A549 treated with CORT108297 at 1 μM for 4 hours (cell line): Measurements from ENCODE around the gene MYO9B. TPM values are rescaled to one million over a fixed set of nuclear protein-coding genes. Genes with fewer than 3 reads are reported as not detected.

Experiments
- total RNA-seq: library from RNA; stranded (reverse); fragments of 200-300 nt; extraction: Qiagen RNA extraction; gene quantifications from 5 replicates; pipeline ENCODE4 v1.2.3, GENCODE V29; 2022

Gene MYO9B, protein sequence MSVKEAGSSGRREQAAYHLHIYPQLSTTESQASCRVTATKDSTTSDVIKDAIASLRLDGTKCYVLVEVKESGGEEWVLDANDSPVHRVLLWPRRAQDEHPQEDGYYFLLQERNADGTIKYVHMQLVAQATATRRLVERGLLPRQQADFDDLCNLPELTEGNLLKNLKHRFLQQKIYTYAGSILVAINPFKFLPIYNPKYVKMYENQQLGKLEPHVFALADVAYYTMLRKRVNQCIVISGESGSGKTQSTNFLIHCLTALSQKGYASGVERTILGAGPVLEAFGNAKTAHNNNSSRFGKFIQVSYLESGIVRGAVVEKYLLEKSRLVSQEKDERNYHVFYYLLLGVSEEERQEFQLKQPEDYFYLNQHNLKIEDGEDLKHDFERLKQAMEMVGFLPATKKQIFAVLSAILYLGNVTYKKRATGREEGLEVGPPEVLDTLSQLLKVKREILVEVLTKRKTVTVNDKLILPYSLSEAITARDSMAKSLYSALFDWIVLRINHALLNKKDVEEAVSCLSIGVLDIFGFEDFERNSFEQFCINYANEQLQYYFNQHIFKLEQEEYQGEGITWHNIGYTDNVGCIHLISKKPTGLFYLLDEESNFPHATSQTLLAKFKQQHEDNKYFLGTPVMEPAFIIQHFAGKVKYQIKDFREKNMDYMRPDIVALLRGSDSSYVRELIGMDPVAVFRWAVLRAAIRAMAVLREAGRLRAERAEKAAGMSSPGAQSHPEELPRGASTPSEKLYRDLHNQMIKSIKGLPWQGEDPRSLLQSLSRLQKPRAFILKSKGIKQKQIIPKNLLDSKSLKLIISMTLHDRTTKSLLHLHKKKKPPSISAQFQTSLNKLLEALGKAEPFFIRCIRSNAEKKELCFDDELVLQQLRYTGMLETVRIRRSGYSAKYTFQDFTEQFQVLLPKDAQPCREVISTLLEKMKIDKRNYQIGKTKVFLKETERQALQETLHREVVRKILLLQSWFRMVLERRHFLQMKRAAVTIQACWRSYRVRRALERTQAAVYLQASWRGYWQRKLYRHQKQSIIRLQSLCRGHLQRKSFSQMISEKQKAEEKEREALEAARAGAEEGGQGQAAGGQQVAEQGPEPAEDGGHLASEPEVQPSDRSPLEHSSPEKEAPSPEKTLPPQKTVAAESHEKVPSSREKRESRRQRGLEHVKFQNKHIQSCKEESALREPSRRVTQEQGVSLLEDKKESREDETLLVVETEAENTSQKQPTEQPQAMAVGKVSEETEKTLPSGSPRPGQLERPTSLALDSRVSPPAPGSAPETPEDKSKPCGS (N-terminal part only)
- 30.1 to 37.4 TPM (median 33.9 TPM) in 5 replicates for total RNA-seq

GRCh38 chr19:17075035-17075863, at the start of gene MYO9B, which contains the start of gene HAUS8:
Gene MYO9B, plus strand, starts transcription at chr19:17075777. Its CDS starts 25,941 bp downstream, at chr19:17101718.
Gene HAUS8, minus strand, starts transcription at chr19:17075452. Its CDS starts 30 bp downstream, at chr19:17075422.

DNA sequence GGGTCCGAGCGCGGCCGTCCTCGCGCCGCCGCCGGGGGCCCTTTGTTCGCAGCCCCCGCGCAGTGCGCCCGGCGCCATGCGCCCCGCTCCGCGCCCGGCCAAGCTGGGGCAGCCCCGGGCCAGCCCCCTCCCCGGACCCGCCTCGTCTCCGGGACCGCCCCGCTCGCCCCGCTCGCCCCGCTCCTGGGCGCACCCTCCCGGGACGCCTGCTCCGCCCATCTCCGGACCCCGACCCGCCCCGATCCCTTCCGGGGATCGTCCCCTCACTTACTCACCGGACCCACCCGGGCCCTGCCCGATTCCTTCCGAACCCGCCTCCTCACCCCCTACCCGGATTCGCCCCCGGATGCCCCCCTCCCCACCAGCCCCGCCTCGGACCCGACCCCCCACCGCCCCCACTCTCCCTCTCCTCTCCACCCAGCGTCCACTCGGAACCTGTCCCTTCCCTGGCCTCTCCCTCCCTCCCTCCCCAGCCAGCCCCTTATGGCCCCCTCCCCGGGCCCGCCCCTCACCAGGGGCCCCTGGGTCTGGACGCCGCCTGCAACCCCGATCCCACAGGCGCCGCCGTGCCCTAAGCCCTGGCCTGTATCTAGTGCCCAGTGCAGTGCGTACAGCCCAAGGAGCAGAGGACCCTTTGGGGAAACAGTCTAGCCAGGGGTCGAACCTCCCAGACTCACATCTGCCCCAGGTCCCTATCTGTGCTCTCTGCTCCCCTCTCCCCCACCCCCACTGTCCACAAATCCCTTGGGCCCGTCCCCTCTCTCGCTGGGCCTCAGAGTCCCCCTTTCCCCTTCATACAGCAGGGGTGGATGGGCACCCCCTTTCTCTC, 48.7 kb upstream of the MYO9B start, which contains the start of gene CPAMD8:
Gene CPAMD8, minus strand, starts transcription at position 105 of the 829 bp plus-strand sequence. CDS start 168 bp downstream, outside the sequence.

DNA sequence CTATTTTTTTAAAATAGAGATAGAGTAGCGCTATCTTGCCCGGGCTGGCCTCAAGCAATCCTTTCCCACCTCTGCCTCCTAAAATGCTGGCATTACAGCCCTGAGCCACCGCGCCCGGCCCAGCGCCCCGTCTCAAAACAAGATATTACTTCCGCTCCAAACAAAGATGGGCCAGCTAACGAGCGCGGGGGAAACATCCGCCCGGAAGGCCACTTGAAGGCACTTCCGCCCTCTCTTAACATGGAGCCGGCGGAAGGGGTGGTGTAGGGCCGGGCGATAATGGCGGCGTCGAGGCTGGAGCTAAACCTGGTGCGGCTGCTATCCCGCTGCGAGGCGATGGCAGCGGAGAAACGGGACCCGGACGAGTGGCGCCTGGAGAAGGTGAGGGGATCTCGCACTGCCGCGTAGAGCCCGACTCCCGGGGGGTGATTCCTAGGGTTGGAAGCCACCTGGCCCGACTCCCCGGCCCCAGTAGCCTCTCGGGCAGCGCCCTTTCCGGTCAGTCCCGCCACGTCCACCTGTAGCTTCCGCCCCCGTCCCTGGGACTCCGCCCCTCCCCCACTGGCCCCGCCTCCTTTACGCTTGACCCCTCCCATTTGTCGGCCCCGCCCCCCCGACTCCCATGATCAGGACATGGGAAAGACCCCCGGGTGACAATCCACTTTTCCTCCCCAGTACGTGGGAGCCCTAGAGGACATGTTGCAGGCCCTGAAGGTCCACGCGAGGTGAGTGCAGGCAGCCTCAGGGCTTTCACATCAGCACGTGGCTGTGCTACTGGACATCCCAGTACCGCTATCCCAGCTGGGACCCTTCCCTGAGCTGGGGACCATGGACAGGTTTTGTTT, 139.8 kb downstream of the MYO9B start, which contains the start of gene USE1:
Gene USE1, plus strand, starts transcription at position 231 of the 845 bp plus-strand sequence. Its CDS starts 49 bp downstream, at position 280.

GRCh38 chr19:17226002-17226933, 150.7 kb downstream of the MYO9B start, which contains the start of gene OCEL1:
Gene OCEL1, plus strand, starts transcription at chr19:17226226. Its CDS starts 22 bp downstream, at chr19:17226248.

DNA sequence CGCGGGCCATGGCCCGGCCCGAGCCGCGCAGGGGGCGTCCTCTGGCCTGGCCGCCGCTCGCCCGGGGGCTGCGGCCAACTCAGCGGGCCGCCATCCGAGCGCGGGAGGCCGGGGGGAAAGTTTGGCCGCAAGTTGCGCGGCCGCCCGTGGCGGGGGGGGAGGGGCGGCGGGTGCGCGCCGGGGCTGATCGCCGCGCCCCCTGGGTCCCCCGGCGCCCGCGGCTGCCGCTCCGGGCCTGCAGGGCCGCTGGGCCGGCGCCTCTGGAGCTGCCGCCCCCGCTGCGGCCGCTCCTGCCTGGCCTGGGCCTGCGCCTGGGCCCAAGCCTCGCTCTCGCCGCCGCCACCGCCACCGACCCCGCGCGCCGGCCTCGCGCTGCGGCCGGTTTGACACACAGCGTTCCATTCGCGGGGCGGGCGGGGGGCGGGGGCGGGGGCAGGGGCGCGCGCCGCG, 170.0 kb downstream of the MYO9B start, which contains the start of gene NR2F6:
Gene NR2F6, minus strand, starts transcription at position 385 of the 450 bp plus-strand sequence. CDS start 699 bp downstream, outside the sequence.

Other genes starting within 250 kb of the MYO9B start
- 18.5 to 25.2 TPM (median 23.5 TPM) in 5 replicates for gene SIN3B, start 246.4 kb upstream of the MYO9B start, total RNA-seq
- gene F2RL3, start 186.8 kb upstream of the MYO9B start, total RNA-seq = not detected in 5 replicates
- 0.08 to 0.23 TPM in 2 of 5 replicates, not detected in the others for gene CPAMD8, start 49.0 kb upstream of the MYO9B start, total RNA-seq
- 12.8 to 16.9 TPM (median 15.0 TPM) in 5 replicates for gene HAUS8, start 325 bp upstream of the MYO9B start, total RNA-seq
- 13.4 to 16.6 TPM (median 15.8 TPM) in 5 replicates for gene USE1, start 139.6 kb downstream of the MYO9B start, total RNA-seq
- 10.5 to 11.7 TPM (median 11.3 TPM) in 5 replicates for gene OCEL1, start 150.4 kb downstream of the MYO9B start, total RNA-seq
- gene NR2F6, start 170.1 kb downstream of the MYO9B start, total RNA-seq = 28.0 to 66.4 TPM (median 59.8 TPM) in 5 replicates
- gene USHBP1, start 189.0 kb downstream of the MYO9B start, total RNA-seq = 0.02 to 0.05 TPM in 2 of 5 replicates, not detected in the others
- gene BABAM1, start 191.7 kb downstream of the MYO9B start, total RNA-seq = 61.0 to 66.7 TPM (median 63.8 TPM) in 5 replicates
- gene ANKLE1, start 206.1 kb downstream of the MYO9B start, total RNA-seq = 0.28 to 0.88 TPM (median 0.62 TPM) in 5 replicates
- 2.2 to 3.9 TPM (median 3.5 TPM) in 5 replicates for gene ABHD8, start 227.6 kb downstream of the MYO9B start, total RNA-seq
- gene MRPL34, start 230.1 kb downstream of the MYO9B start, total RNA-seq = 57.9 to 102 TPM (median 92.7 TPM) in 5 replicates
- 62.0 to 70.1 TPM (median 65.9 TPM) in 5 replicates for gene DDA1, start 233.8 kb downstream of the MYO9B start, total RNA-seq